CD4-positive, alpha-beta T cell (primary cell): ENCODE results near the gene OR10H1. TPM values are rescaled to one million over a fixed set of nuclear protein-coding genes. Genes with fewer than 3 reads are reported as not detected.
A peak's percentile ranks its signal among the peaks of the same experiment; 100 is the strongest.

Source experiments
- ATAC-seq: fragments of 200-7000 bp; cut with Tn5 transposase; one replicate; pipeline ENCODE4 v1.10.0; 2022; ENCODE audit warnings: mild to moderate bottlenecking; ENCODE audit not compliant: poor library complexity
- CTCF ChIA-PET: fragments of 350-600 bp; sonication (Branson Sonifier 250); formaldehyde crosslinking; loops from one replicate; lab custom pipeline; 2021; ENCODE audit warnings: antibody characterized with exemption, inconsistent platforms; lab: Charles Lee
- POLR2A ChIA-PET: fragments of 350-600 bp; sonication (Branson Sonifier 250); formaldehyde crosslinking; loops from one replicate; lab custom pipeline; 2021; ENCODE audit warnings: antibody characterized with exemption, inconsistent platforms; lab: Charles Lee
- DNase-seq, 14 experiments: peaks; one replicate each; pipeline ENCODE4 v3.0.0-alpha.2; 2013 to 2020; ENCODE audit warnings: mixed read lengths in 2 of 14
- H3K27ac ChIP-seq, 2 donors: one replicate each; pipeline versions ENCODE4 v1.5.1 to v1.7.0; 2013; ENCODE audit warnings: low read length in 2 of 2, low read depth in 1 of 2, mild to moderate bottlenecking in 1 of 2
- H3K27me3 ChIP-seq, 2 experiments: 1 replicate in 1 of 2; 2 replicates in 1 of 2; pipeline versions ENCODE4 v1.6.1 to v1.7.0; 2013; ENCODE audit warnings: low read length in 2 of 2, control low read depth in 1 of 2, mild to moderate bottlenecking in 1 of 2, moderate library complexity in 1 of 2; ENCODE audit not compliant: insufficient read depth in 2 of 2, control insufficient read depth in 1 of 2
- H3K36me3 ChIP-seq: one replicate; pipeline ENCODE4 v1.6.1; 2013; ENCODE audit warnings: low read length, control low read depth; ENCODE audit not compliant: insufficient read depth
- H3K4me1 ChIP-seq: one replicate; pipeline ENCODE4 v1.6.1; 2013; ENCODE audit warnings: low read length, control low read depth; ENCODE audit not compliant: insufficient read depth
- H3K4me3 ChIP-seq: one replicate; pipeline ENCODE4 v1.5.1; 2013; ENCODE audit warnings: mild to moderate bottlenecking, low read length, moderate library complexity
- H3K9me3 ChIP-seq, 2 experiments: 1 replicate in 1 of 2; 2 replicates in 1 of 2; pipeline versions ENCODE4 v1.6.1 to v1.7.0; 2013; ENCODE audit warnings: low read length in 2 of 2, mild to moderate bottlenecking in 2 of 2, control low read depth in 1 of 2, moderate library complexity in 1 of 2; ENCODE audit not compliant: control insufficient read depth in 1 of 2, insufficient read depth in 1 of 2
- H3K27ac Mint-ChIP-seq: one replicate; pipeline ENCODE4 v1.8.0; 2020; ENCODE audit warnings: mixed read lengths
- H3K27me3 Mint-ChIP-seq: one replicate; pipeline ENCODE4 v1.8.0; 2021; ENCODE audit warnings: mixed read lengths
- H3K36me3 Mint-ChIP-seq: one replicate; pipeline ENCODE4 v1.8.0; 2021; ENCODE audit warnings: low read depth, mixed read lengths
- H3K4me1 Mint-ChIP-seq: one replicate; pipeline ENCODE4 v1.8.0; 2021; ENCODE audit warnings: low read depth, mixed read lengths
- H3K4me3 Mint-ChIP-seq: one replicate; pipeline ENCODE4 v1.8.0; 2020; ENCODE audit warnings: mild to moderate bottlenecking, mixed read lengths
- H3K9me3 Mint-ChIP-seq: one replicate; pipeline ENCODE4 v1.8.0; 2020; ENCODE audit warnings: mixed read lengths
- intact Hi-C, 2 experiments: fragments of 100-400 bp; cut with DNase I in 1 of 2; cut with micrococcal nuclease in 1 of 2; formaldehyde crosslinking; loops; one replicate each; pipeline versions ENCODE4 v1.15.1 to v1.9.0; 2023 to 2025; cut with DNase I, micrococcal nuclease
- total RNA-seq, 174 experiments: library from RNA in 2 of 174; stranded (reverse) in 2 of 174; gene quantifications; one replicate each; pipeline ENCODE4 v1.2.3 and lab custom pipeline; 2021 to 2026
- TF ChIP-seq, protein P1 (sequence below): fragments of 200-600 bp; IDR thresholded peaks from one replicate; pipeline ENCODE4 v1.8.0; 2022; ENCODE audit warnings: antibody characterized with exemption, mild to moderate bottlenecking

OR10H1 gene
- total RNA-seq, 2 experiments from 2014 or later = 0.08 TPM; not detected in 1

DNA sequence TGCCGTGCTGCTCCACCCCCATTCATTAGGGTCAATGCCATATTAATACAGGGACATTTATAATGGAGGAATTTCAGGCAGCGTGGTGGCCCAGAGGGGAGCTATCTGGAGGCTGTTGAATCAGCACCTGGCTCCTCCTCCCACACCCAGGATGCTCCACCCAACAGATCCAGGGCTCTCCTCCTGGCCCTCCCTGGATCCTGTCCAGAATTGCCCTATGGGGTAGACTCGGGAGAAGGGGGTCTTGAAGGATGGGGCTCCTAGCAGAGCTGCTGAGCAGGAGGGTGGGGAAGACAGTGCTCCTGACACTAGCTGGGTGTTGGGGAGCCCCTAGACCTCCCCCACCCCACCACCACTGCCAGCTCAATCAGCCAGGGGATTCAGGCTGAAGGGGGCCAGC lies 33.3 kb downstream of the OR10H1 start:
- Mint-ChIP-seq H3K4me3 (no peak overlapping the region), H3K4me1 (peaks cover 8% of the 10 kb centered on the region), H3K27me3 (peaks cover 8% of the 10 kb centered on the region), H3K27ac (no peak overlapping the region), H3K36me3 (no peaks in the 10 kb centered on the region), H3K9me3 (no peaks in the 10 kb centered on the region)
- ATAC-seq (no peak), DNase-seq (no peak)
- Histone ChIP-seq H3K27me3 (peaks cover 3% of the 10 kb centered on the region in 2 experiments), H3K27ac (no peak overlapping the region), H3K4me1 (peaks cover 3% of the 10 kb centered on the region), H3K36me3 (no peaks in the 10 kb centered on the region), H3K9me3 (no peaks in the 10 kb centered on the region), H3K4me3 (no peak overlapping the region)
- ChIA-PET CTCF (no interaction called here), POLR2A (no interaction called here)
- intact Hi-C loops = no loop called here
- TF ChIP-seq, protein P1, sequence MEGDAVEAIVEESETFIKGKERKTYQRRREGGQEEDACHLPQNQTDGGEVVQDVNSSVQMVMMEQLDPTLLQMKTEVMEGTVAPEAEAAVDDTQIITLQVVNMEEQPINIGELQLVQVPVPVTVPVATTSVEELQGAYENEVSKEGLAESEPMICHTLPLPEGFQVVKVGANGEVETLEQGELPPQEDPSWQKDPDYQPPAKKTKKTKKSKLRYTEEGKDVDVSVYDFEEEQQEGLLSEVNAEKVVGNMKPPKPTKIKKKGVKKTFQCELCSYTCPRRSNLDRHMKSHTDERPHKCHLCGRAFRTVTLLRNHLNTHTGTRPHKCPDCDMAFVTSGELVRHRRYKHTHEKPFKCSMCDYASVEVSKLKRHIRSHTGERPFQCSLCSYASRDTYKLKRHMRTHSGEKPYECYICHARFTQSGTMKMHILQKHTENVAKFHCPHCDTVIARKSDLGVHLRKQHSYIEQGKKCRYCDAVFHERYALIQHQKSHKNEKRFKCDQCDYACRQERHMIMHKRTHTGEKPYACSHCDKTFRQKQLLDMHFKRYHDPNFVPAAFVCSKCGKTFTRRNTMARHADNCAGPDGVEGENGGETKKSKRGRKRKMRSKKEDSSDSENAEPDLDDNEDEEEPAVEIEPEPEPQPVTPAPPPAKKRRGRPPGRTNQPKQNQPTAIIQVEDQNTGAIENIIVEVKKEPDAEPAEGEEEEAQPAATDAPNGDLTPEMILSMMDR = no peak

DNA sequence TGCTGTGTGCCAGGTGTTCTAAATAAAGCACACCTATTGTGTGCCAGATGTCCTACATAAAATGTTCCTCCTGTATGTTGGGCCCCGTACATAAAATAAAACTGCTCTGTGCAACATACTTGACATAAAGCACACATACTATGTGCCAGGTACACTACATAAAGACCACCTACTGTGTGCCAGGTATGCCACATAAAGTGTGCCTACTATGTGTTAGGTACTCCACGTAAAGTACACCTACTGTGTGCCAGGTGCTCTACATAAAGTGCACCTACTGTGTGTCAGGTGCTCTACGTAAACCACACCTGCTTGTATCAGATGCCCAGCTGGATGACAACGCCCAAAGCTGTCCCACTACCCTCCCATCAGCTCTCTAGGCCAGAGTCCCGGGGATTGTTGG lies 33.8 kb downstream of the OR10H1 start:
- H3K4me1 Mint-ChIP-seq = peaks cover 8% of the 10 kb centered on the region
- intact Hi-C loops = no loop called here
- ATAC-seq (no peak), DNase-seq (no peak)
- H3K27ac Mint-ChIP-seq = no peak overlapping the region
- no peaks in the 10 kb centered on the region for H3K9me3 Mint-ChIP-seq
- ChIA-PET CTCF (no interaction called here), POLR2A (no interaction called here)
- no peaks in the 10 kb centered on the region for H3K36me3 Mint-ChIP-seq
- peaks cover 6% of the 10 kb centered on the region for H3K27me3 Mint-ChIP-seq
- peaks cover 3% of the 10 kb centered on the region for H3K4me1 ChIP-seq
- H3K36me3 ChIP-seq = no peaks in the 10 kb centered on the region
- H3K27me3 ChIP-seq = peaks cover 0 to 4% of the 10 kb centered on the region in 2 experiments
- TF ChIP-seq, protein P1 = no peak
- no peak overlapping the region for H3K27ac ChIP-seq
- H3K4me3 Mint-ChIP-seq = no peak overlapping the region
- H3K9me3 ChIP-seq = no peaks in the 10 kb centered on the region
- no peak overlapping the region for H3K4me3 ChIP-seq

DNA sequence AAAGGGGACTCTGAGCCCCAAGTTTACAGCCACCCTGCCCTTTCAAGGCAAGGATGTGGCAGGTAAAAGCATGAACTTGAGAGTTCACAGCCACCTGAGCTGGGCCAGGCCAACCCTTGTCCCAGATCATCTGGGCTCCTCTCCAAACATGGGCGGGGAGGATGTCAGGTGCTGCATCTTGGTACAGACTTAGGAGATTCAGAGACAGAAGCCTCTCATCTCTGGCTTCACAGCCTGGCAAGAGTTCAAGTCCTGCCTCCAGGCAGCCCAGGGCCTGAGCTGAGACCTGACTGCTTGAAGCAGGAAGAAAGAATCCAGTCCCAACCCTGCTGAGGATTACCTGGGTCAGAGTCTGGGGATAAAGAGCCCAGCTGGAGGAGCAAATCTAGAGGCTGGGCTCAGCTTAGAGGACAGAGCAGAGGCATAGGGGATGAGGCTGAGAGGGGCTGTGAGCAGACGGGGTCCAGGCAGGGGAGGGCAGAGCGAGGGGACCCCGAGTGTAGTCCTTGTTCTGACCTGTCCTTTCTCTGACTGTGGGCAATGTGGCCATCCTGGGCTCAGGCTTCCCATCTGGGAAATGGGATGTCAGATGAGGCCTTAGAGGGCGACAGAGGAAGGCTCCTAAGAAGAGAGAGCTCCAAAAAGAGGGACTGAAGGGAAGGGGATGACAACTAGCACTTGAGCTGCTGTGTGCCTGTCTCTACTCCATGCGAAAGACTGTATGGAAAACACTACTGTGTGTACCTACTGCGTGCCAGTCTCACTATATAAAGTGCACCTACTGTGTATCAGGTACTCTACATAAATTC lies 34.6 kb downstream of the OR10H1 start:
- ChIA-PET POLR2A (interaction anchor here (1.0 kb wide), 1 partner anchor 56 kb away, joined by 4 read pairs; no protein-coding TSS in a partner anchor), CTCF (no interaction called here)
- intact Hi-C loops = no loop called here
- H3K27ac ChIP-seq = no peak overlapping the region
- DNase-seq (peak in 1 of 14 experiments; percentile 7), ATAC-seq (peak; percentile 26)
- TF ChIP-seq, protein P1 = no peak
- Mint-ChIP-seq H3K4me3 (no peak overlapping the region), H3K27ac (no peak overlapping the region), H3K9me3 (no peaks in the 10 kb centered on the region), H3K4me1 (peaks cover 8% of the 10 kb centered on the region), H3K27me3 (peaks cover 14% of the 10 kb centered on the region), H3K36me3 (no peaks in the 10 kb centered on the region)
- peaks cover 3 to 7% of the 10 kb centered on the region in 2 experiments for H3K27me3 ChIP-seq
- no peaks in the 10 kb centered on the region for H3K9me3 ChIP-seq
- H3K36me3 ChIP-seq = no peaks in the 10 kb centered on the region
- no peak overlapping the region for H3K4me3 ChIP-seq
- peaks cover 3% of the 10 kb centered on the region for H3K4me1 ChIP-seq
